HEK293T (cell line): ENCODE results near the gene PHF20.

Experiments
- BHLHE40 ChIP-seq: fragments of 450-650 bp; IDR thresholded peaks from 2 replicates; pipeline ENCODE4 v1.6.1; 2016; ENCODE audit warnings: mild to moderate bottlenecking, moderate library complexity, borderline replicate concordance
- CTBP1 ChIP-seq: fragments of 450-650 bp; IDR thresholded peaks from 2 replicates; pipeline ENCODE4 v1.6.1; 2016; ENCODE audit warnings: borderline replicate concordance
- FOXA1 ChIP-seq: fragments of 450-650 bp; IDR thresholded peaks from 2 replicates; pipeline ENCODE4 v1.6.1; 2016; ENCODE audit warnings: mild to moderate bottlenecking
- FOXK2 ChIP-seq: fragments of 450-650 bp; IDR thresholded peaks from 2 replicates; pipeline ENCODE4 v1.6.1; 2016; ENCODE audit warnings: mild to moderate bottlenecking
- FOXM1 ChIP-seq: fragments of 450-650 bp; IDR thresholded peaks from 2 replicates; pipeline ENCODE4 v1.6.1; 2017; ENCODE audit warnings: mild to moderate bottlenecking, borderline replicate concordance
- HDGF ChIP-seq: fragments of 450-650 bp; IDR thresholded peaks from 2 replicates; pipeline ENCODE4 v1.6.1; 2017; ENCODE audit warnings: antibody characterized with exemption, borderline replicate concordance
- NFRKB ChIP-seq: fragments of 450-650 bp; IDR thresholded peaks from 2 replicates; pipeline ENCODE4 v1.6.1; 2016; ENCODE audit warnings: mild to moderate bottlenecking, moderate library complexity
- SP1 ChIP-seq: fragments of 450-650 bp; IDR thresholded peaks from 2 replicates; pipeline ENCODE4 v1.6.1; 2017
- ZNF384 ChIP-seq: fragments of 450-650 bp; IDR thresholded peaks from 2 replicates; pipeline ENCODE4 v1.6.1; 2016
- TF ChIP-seq, protein P1 (sequence below): fragments of 450-650 bp; IDR thresholded peaks from 2 replicates; pipeline ENCODE4 v1.6.1; 2016

DNA sequence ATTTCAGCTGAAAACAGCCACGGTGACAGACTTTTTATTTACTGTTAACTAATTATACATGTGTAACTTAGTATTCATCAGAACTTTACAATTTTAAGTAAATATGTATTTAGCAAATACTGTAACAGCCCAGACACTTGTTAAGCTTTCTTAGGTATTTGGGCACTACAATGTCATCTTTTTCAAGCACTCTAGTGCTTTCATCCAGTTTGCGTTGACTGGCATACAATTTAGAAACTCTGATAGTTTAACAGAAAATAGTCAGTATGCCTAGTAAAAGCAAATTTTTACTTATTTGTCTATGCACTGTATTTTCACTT is 40.4 kb upstream of the PHF20 start:
- no peak for TF ChIP-seq NFRKB
- TF ChIP-seq FOXM1 = no peak
- no peak for TF ChIP-seq BHLHE40
- no peak for TF ChIP-seq HDGF
- TF ChIP-seq, protein P1, sequence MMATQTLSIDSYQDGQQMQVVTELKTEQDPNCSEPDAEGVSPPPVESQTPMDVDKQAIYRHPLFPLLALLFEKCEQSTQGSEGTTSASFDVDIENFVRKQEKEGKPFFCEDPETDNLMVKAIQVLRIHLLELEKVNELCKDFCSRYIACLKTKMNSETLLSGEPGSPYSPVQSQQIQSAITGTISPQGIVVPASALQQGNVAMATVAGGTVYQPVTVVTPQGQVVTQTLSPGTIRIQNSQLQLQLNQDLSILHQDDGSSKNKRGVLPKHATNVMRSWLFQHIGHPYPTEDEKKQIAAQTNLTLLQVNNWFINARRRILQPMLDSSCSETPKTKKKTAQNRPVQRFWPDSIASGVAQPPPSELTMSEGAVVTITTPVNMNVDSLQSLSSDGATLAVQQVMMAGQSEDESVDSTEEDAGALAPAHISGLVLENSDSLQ = no peak
- no peak for TF ChIP-seq ZNF384
- no peak for TF ChIP-seq FOXK2
- TF ChIP-seq SP1 = no peak
- TF ChIP-seq FOXA1 = no peak
- TF ChIP-seq CTBP1 = no peak
